MCF 10A (cell line): ENCODE results near the gene RHCG. TPM values are rescaled to one million over a fixed set of nuclear protein-coding genes. Genes with fewer than 3 reads are reported as not detected.

Source experiments
- Bru-seq: library from RNA; stranded (reverse); fragments of 400-500 nt; gene quantifications from one replicate; lab custom pipeline; 2021; lab: Mats Ljungman, UMichigan
- BruChase-seq, 2 experiments: library from RNA; stranded (reverse); fragments of 400-500 nt; gene quantifications; one replicate each; lab custom pipeline; 2021; lab: Mats Ljungman, UMichigan
- BruUV-seq: library from RNA; stranded (reverse); fragments of 400-500 nt; replicated peaks from 2 replicates; lab custom pipeline; 2021; lab: Mats Ljungman, UMichigan
- CTCF ChIA-PET: fragments of 300-600 bp; sonication (Branson Sonifier 250); formaldehyde crosslinking; extraction: SDS; loops from one replicate; lab custom pipeline; 2021; ENCODE audit warnings: antibody characterized with exemption, inconsistent platforms; lab: Yijun Ruan, JAX
- POLR2A ChIA-PET: fragments of 300-600, 350-650 bp; sonication (Branson Sonifier 250); formaldehyde crosslinking; extraction: SDS; loops from one replicate; lab custom pipeline; 2020; ENCODE audit warnings: antibody characterized with exemption, inconsistent platforms; lab: Yijun Ruan, JAX
- DNase-seq: peaks from one replicate; pipeline ENCODE4 v3.0.0-alpha.2; 2018; ENCODE audit not compliant: unreplicated experiment
- H3K27ac Mint-ChIP-seq: one replicate; pipeline ENCODE4 v1.8.0; 2022; ENCODE audit warnings: mild to moderate bottlenecking, low read depth, mixed read lengths; ENCODE audit not compliant: unreplicated experiment
- H3K27me3 Mint-ChIP-seq: one replicate; pipeline ENCODE4 v1.8.0; 2022; ENCODE audit warnings: mixed read lengths; ENCODE audit not compliant: insufficient read depth, unreplicated experiment
- H3K36me3 Mint-ChIP-seq: one replicate; pipeline ENCODE4 v1.8.0; 2022; ENCODE audit warnings: mild to moderate bottlenecking, moderate library complexity, mixed read lengths; ENCODE audit not compliant: insufficient read depth, unreplicated experiment
- H3K4me1 Mint-ChIP-seq: one replicate; pipeline ENCODE4 v1.8.0; 2022; ENCODE audit warnings: mixed read lengths; ENCODE audit not compliant: insufficient read depth, unreplicated experiment
- H3K4me3 Mint-ChIP-seq: one replicate; pipeline ENCODE4 v1.8.0; 2022; ENCODE audit warnings: mild to moderate bottlenecking, moderate library complexity, mixed read lengths; ENCODE audit not compliant: unreplicated experiment
- H3K9me3 Mint-ChIP-seq: one replicate; pipeline ENCODE4 v1.8.0; 2022; ENCODE audit warnings: mixed read lengths; ENCODE audit not compliant: unreplicated experiment
- intact Hi-C: fragments of 100-400 bp; cut with micrococcal nuclease; formaldehyde crosslinking; loops from 2 replicates; pipeline ENCODE4 v1.14.1; 2022
- long read RNA-seq: library from polyadenylated mRNA; stranded (forward); transcript quantifications from one replicate; pipeline ENCODE4 v2.0.0, GENCODE V29; 2022
- total RNA-seq: library from RNA; stranded (reverse); gene quantifications from 2 replicates; pipeline ENCODE4 v1.2.3, GENCODE V29; 2022
- TF ChIP-seq, protein P1 (sequence below): fragments of 200-600 bp; IDR thresholded peaks from one replicate; pipeline ENCODE4 v1.8.0; 2022; ENCODE audit warnings: antibody characterized with exemption, mild to moderate bottlenecking; ENCODE audit not compliant: unreplicated experiment

RHCG gene
- total RNA-seq (not detected in 2 replicates), Bru-seq, nascent RNA (not detected), BruChase-seq, experiment 1, labeled RNA remaining after a 6-hour chase (not detected), BruChase-seq, experiment 2, labeled RNA remaining after a 2-hour chase (percentile 4 among the genes with signal in this experiment)
- long read RNA-seq: 0 reads

GRCh38 chr15:89496155-89497098 lies at the start of gene RHCG:
Gene RHCG, minus strand, starts transcription at chr15:89496583. Its CDS starts 39 bp downstream, at chr15:89496544.
- TF ChIP-seq, protein P1, sequence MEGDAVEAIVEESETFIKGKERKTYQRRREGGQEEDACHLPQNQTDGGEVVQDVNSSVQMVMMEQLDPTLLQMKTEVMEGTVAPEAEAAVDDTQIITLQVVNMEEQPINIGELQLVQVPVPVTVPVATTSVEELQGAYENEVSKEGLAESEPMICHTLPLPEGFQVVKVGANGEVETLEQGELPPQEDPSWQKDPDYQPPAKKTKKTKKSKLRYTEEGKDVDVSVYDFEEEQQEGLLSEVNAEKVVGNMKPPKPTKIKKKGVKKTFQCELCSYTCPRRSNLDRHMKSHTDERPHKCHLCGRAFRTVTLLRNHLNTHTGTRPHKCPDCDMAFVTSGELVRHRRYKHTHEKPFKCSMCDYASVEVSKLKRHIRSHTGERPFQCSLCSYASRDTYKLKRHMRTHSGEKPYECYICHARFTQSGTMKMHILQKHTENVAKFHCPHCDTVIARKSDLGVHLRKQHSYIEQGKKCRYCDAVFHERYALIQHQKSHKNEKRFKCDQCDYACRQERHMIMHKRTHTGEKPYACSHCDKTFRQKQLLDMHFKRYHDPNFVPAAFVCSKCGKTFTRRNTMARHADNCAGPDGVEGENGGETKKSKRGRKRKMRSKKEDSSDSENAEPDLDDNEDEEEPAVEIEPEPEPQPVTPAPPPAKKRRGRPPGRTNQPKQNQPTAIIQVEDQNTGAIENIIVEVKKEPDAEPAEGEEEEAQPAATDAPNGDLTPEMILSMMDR: no peak
- ChIA-PET CTCF (no interaction called here), POLR2A (no interaction called here)
- DNase-seq: no peak
- H3K36me3 Mint-ChIP-seq: no peaks in the 10 kb centered on the region
- intact Hi-C loops: no loop called here
- H3K9me3 Mint-ChIP-seq: no peaks in the 10 kb centered on the region
- H3K4me3 Mint-ChIP-seq: no peak within 1 kb of the TSS
- H3K4me1 Mint-ChIP-seq: peaks cover 14% of the 10 kb centered on the region
- BruUV-seq: no TSS peak
- no peaks in the 10 kb centered on the region for H3K27me3 Mint-ChIP-seq
- H3K27ac Mint-ChIP-seq: no peak within 1 kb of the TSS

DNA sequence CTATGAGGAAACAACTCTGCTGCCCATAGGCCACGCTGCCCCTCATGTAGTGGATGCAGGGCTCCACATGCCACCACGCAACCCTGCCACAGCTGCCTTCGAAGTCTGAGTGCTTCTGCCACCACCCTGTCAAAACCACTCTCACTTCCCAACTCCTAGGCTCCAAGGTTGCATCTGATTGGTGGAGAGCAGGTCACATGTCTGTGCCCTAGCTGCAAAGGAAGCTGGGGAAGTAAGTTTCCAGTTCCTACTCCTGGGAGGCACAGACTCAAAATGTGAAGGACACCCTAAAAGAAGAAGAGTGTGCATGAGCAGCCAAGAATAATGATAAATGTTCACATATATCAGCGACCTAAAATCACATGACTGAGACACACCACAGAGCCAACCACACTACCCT lies 47.0 kb upstream of the RHCG start:
- no peaks in the 10 kb centered on the region for H3K9me3 Mint-ChIP-seq
- H3K4me1 Mint-ChIP-seq: no peaks in the 10 kb centered on the region
- H3K36me3 Mint-ChIP-seq: no peaks in the 10 kb centered on the region
- no peak overlapping the region for H3K27ac Mint-ChIP-seq
- H3K27me3 Mint-ChIP-seq: no peaks in the 10 kb centered on the region
- DNase-seq: no peak
- H3K4me3 Mint-ChIP-seq: no peak overlapping the region
- TF ChIP-seq, protein P1: no peak
- no TSS peak for BruUV-seq
- ChIA-PET POLR2A (interaction anchor here (1.3 kb wide), 1 partner anchor 11 kb away, joined by 3 read pairs; no protein-coding TSS in a partner anchor), CTCF (interaction anchor here (0.5 to 1.8 kb wide), 5 partner anchors 10 to 328 kb away, joined by 3 to 5 read pairs (median 3); no protein-coding TSS in a partner anchor)
- intact Hi-C loops: no loop called here

GRCh38 chr15:89542369-89542768 lies 46.0 kb upstream of the RHCG start:
- Mint-ChIP-seq H3K4me1 (no peaks in the 10 kb centered on the region), H3K4me3 (no peak overlapping the region), H3K27me3 (no peaks in the 10 kb centered on the region), H3K27ac (no peak overlapping the region), H3K9me3 (no peaks in the 10 kb centered on the region), H3K36me3 (no peaks in the 10 kb centered on the region)
- intact Hi-C loops: no loop called here
- DNase-seq: no peak
- POLR2A ChIA-PET: interaction anchor here (1.3 kb wide), 1 partner anchor 12 kb away, joined by 3 read pairs; no protein-coding TSS in a partner anchor
- TF ChIP-seq, protein P1: no peak
- no TSS peak for BruUV-seq
- CTCF ChIA-PET: interaction anchor here (0.5 to 1.4 kb wide), 6 partner anchors 28 to 184 kb away, joined by 3 to 5 read pairs (median 3); no protein-coding TSS in a partner anchor

DNA sequence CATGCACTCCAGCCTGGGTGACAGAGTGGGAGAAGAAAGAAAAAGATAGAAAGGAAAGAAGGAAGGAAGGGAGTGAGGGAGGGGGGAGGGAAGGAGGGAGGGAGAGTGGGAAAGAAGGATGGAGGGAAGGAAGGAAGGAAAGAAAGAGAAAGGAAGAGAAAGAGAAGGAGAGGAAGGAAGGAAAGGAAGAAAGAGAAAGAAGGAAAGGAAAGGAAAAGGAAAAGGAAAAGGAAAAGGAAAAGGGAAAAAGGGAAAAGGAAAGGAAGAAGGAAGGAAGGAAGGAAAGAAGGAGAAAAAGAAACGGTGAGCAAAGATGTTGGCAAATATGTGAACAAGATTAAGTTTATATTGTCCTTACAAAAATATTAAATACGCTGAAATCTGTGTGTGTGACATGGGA lies 42.6 kb upstream of the RHCG start:
- H3K36me3 Mint-ChIP-seq: no peaks in the 10 kb centered on the region
- no TSS peak for BruUV-seq
- TF ChIP-seq, protein P1: no peak
- H3K27me3 Mint-ChIP-seq: no peaks in the 10 kb centered on the region
- no peaks in the 10 kb centered on the region for H3K9me3 Mint-ChIP-seq
- DNase-seq: no peak
- H3K4me3 Mint-ChIP-seq: no peak overlapping the region
- POLR2A ChIA-PET: interaction anchor here (0.8 kb wide), 1 partner anchor 9 kb away, joined by 3 read pairs; no protein-coding TSS in a partner anchor
- intact Hi-C loops: no loop called here
- H3K27ac Mint-ChIP-seq: no peak overlapping the region
- no peaks in the 10 kb centered on the region for H3K4me1 Mint-ChIP-seq
- CTCF ChIA-PET: interaction anchor here (0.5 to 1.6 kb wide), 2 partner anchors 20 to 21 kb away, joined by 3 to 5 read pairs; no protein-coding TSS in a partner anchor
